Medulla oblongata (tissue), 1 donor: ENCODE measurements around the gene GMDS.

Experiments
- DNase-seq: peaks from one replicate; pipeline ENCODE4 v3.0.0-alpha.2; 2015; ENCODE audit errors: extremely low spot score

GMDS gene

DNA sequence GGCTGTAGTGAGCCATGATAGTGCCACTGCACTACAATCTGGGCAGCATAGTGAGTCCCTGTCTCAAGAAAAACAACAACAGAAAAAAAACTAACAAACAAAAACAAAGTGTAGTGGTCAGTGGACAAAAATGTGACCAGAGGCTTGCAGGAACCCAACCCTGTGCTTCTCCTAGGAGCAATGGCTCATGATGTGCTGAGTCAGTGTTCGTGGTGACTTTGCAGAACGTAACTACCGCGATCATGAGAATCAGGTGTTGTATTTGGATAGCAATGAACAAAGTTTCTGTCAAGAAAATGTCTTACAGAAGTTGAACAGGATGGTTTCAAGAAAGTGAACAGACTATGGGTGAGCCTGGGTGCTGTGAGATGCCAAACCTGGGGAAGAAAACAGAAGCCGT, 654.2 kb downstream of the GMDS start:
- no peak for DNase-seq

DNA sequence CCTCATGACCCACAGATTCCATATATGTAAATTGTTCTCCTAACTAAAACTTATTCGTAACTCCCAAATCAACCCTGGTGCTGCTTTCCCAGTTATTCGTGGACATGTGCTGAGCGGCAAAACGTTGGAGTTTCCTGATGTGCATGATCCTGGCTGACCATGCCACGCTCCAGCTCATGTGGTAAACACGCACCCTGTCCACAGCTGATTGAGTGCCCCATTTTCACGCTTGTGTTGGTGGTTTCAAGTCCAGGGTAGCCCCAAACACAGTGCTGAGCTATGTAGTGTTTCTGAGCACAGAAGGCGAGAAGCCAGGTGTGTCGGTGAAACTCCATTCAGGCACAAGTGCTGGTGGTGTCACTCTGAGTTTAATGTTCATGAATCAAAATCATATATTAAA, 654.8 kb downstream of the GMDS start:
- no peak for DNase-seq

DNA sequence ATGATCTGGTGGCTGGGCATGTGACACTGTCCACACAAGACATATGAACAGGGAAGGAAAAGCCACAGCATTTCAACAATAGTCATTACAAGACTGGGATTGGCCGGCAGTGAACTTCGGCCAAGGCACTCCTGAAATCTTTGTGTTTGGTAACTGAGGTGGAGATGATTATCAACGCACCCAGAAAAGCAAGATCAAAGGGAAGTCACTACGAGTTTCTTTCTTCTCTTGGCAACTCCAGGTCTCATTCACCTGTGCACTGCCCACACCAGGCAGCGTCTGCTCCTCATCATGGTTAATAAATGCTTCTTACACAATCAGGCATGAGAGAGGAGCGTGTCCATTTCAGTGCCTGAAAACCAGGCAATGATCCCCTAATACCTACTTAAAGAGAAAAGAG, 656.2 kb downstream of the GMDS start:
- no peak for DNase-seq

DNA sequence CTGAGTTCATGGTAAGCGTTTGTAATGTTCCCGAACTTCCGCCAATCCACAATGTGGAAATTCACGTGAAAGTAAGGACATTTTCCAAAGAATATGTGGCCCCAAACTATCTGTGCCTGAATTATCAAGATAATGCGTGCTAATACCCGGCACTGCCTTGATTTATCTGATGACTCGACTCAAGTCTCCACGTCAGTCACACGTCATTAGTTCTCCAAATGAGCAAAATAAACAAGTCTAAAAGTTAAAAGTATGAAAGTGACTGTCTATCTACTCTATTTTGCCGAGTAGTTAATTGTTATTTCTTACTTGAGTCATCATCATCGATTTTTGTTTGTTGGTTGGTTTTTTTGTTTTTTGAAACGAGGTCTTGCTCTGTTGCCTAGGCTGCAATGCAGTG, 657.4 kb downstream of the GMDS start:
- DNase-seq, result no peak

DNA sequence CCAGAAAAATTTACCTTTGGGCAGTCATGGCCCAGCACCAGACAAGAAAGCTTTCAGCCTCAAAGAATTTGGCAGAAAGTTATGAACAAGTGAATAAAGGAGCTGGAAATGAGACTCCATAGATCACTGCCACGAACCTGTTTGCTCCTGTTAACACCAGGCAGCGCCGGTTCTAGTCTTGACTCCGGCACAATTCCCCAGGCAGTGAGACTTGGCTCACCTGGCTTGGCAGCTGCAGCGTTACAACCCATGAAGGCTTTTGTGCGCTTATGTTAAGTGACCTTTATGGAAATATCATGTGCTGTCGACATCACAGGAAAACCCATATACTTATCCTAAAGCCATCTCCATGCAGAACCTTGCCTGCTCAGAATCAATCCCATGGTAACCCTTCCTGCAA, 657.9 kb downstream of the GMDS start:
- no peak for DNase-seq

DNA sequence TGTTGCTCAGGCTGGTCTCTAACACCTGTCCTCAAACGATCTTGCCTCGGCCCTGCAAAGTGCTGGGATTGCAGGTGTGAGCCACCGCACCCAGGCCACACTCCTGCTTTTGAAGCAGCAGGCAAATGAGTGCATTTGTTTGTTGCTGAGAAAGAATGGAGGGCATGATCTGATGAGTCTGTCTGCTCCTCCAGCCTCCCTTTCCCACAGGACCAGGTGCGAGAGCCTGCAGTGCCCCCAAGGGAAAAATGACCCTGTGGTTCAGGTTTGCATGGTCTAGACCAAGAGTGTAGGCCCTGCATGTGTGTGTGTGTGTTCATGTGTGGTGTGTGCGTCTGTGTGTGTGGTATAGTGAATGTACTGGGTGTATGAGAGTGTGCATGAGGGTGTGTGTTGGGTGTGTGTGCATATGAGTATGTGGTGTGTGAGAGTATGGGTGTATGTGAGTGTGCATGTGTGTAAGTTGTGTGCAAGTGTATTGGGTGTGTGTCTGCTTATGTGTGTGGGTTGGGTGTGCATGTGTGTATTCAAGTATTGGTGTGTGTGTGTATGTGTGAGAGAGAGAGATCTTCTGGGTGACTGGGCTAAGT, 658.4 kb downstream of the GMDS start:
- DNase-seq, result no peak

DNA sequence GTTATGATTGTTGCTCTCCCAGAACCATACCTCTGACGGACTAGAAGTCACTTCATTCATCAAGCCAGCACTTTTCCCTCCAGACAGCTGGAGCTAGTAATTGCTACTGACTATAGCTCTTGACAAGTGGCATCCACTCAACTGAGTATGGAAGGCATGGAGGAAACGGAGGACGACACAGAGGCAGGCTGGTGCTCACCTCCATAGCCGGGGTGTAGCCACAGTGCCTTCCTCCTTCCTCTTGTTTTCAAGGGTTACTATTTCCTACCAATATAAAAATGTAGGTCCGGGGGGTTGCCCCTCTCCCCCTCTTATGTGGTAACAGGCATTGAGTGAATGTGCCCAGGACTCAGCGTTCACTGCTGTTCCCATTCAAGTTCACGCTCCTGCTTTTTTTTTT, 659.1 kb downstream of the GMDS start:
- DNase-seq, result no peak

DNA sequence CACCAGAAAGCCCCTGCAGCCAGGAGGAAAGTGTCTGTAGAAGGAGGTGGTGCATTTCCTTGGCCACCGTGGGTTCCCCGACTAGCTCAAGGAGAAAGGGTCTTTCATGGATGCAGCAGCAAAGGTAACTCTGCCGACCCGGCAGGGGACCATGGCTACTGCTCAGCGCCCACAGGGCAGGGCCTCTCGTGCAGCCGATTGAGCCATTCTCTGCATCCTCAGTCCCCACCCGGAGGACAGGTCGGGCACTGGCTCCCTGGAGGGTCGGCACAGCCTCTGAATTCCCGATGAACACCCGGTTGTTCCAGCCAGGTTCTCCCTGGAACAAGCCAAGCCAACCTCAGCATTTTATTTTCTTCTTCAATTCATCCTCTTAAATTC, 659.7 kb downstream of the GMDS start:
- no peak for DNase-seq

DNA sequence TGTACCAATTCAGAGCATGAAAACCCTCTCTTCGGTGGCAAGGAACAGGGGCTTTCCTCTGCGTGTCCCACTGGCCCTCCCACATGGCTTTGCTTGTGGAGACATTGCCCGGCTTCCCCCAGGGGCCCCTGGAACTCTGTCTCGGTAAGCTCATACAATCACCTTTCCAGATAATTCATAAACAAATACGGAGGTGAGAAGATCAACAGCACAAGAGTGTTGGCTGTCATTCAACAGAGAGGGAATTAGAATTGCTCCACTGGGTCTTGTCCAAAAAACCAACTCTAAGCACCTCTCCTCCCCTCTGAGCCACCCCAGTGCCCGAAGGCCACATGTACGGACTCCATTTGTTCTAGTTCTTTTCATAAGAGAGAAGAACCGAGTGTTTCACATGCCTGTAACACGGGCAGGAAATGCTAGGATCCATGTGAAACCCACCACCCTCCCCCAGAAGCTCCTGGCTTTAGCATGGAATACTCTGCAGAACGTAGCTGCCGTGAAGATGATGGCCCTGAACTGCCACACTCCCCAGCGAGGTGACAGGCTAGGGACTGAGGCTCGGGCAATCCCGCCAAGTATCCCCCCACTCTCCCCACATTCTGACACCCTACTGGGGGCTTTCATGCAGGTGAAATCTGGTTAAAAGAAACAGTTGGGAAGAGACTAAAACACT, 660.3 kb downstream of the GMDS start:
- DNase-seq, result no peak

DNA sequence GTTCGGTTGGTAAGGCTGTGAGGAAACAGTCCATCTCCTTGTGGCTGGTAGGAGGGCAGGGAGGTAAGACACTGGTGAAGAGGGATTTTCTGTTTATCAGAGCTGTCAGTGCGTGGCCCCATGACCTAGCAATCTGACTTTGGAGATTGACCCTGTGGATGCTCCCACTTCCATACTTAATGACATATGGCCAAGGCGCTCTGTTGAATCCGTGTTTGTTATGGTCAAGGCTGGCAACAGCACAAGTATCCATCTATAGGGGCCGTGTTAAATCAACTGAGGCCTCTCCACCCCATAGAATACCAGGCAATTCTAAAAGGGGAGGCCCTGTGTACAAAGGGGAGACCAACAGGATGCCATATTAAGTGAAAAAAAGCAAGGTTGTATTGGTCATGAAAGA, 661.3 kb downstream of the GMDS start:
- no peak for DNase-seq

DNA sequence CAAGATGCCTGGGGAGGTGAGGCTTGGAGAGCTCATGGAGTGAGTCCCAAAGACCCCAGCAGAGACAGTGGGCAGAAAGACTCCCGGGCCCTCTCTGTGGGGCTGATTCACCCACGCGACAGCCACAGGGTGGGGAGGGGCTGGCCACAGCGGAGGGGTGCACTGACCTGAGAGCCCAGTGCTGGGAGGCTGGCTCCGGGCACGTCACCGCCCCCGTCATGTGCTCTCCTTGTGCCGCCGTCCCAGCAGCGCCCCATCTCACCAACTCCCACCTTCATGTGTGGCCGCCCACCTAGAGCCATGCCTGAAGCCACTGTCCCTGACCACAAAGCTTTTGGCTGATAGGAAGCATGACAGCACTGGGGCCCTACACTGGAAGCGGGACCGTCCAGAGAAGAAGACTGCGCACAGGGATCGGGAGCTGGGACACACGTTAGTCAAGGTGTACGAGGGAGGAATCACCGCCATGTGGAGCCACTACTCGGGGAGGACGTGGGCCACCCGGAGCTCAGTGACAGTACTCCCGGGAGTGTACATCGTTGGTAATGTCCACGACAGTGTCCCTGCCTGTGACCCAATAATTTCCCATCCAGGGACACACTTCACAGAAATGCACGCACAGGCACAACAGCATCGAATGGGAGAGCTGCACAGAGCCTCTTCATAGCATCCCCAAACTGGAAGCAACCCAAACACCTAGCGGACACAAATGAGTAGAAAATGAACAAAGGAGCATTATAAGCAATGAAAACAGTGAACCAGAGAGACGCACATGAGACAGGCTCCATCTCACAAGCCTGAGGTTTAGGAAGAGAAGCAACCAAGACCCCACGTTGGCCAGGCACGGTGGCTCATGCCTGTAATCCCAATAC, 664.0 kb downstream of the GMDS start:
- DNase-seq, result peak; percentile 66

DNA sequence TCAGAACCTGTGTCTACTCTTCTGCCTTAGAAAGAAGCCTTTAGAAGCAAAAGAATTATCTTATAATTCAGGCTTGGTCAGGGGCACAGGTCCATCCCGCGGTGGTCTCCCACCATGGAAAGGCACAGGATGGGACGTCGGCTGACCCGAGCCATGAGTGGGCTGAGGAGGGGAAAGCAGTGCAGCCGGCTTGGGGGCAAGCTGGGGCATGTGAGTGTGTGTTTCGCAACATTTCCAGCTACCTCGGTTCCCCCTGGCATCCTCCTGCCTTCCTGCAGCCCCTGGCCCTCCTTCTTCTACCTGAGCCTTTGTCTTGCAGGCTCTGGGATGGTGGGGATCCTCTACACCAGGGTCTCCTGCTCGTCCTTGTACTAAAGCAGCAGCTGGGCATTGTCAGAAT, 664.8 kb downstream of the GMDS start:
- no peak for DNase-seq

DNA sequence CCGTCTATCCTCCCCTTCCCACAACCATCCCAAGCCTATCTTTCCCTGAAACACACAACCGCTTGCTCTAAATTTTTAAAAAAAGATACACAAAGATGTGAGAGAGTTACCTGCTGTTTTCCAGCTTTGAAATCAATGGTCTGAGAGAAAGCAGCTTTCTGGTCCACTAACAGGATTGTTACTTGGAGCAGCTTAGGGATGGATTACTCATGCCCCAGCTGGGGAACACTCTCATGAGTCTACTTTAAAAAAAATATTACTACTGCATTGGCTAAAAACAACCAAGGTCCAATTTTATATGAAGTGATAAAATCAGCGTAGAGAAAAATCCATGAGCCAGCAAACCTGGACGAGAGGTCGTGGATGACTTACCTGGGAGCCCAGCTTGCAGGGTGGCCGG, 665.3 kb downstream of the GMDS start:
- no peak for DNase-seq

DNA sequence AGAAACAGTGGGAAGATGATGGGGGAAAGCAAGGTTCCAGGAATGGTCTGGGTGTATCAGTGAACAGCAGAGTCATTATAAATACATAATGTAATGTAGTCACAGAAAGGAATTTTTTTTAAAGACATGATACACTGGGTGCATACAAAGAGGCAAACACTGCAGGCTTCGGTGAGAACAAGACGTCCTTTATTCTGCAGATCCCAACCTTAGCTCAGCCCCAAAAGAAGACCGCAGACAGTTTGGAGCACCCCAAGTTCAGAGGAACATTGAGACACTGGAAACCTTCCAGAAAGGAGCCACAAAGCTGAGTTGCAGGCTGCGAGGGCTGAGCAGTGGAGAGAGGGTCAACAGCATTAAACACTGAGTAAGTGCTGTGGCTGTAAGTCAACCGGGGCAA, 666.3 kb downstream of the GMDS start:
- no peak for DNase-seq

DNA sequence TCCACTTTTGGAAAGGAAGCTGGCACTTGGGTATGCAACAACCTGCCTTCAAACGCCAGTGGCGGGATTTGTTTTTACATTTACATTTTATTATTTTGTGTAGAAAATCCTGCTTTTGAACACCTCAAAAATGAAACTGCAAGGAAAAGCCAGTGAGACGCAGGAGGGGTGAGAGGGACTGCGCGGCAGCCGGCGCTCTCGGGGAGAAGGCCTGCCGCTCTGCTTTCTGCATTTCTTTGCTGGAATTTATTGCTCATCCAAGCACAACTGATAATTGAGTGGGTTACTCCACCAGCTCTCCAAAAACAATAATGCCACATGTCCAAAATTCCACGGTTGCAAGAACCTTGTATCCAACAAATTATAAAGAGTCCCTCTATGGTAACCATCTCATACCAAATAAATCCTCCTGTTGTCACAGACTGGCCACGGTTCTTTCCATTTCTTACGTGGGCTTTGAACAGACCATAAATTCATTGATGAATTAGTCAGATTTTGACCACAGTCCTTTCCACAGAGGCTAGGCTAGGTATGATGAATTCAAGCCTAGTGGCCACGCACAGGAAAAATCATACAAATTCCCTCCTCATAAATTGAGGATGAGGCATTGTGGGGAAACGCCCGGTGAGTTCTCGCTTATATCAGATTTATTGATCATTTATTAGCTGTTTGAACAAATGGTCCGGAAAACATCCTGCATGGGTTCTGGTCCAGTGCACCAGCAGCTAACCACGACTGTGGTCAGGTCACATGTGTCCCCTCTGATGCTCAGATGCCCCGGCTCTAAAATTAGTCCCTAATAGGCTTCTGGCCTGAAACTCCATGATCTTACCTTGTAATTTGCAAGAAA, 667.3 kb downstream of the GMDS start:
- no peak for DNase-seq

DNA sequence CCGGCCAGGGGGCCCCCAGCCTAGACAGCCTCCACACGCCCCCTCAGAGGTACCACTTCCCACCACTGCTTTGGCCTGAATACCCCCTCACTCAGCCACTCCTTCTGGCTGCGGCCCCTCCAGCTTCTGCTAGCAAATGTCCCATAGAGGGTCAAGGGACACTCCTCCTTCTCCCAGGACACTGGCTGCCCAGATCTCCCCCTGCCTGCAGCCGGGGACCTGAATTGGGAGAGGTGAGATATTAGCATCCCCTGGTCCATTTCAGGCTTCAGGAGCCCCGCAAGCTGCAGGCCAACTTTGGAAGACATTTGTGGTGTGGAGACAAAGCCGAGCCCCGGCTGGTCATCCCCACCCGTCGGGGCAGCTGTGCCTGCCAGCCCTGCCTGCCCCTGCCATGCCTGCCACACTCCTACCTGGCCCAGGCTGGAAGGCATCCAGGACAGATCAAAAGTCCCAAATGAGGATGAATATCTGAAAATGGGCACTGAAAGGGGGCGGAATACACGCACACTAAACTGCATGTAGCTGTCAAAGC, 668.2 kb downstream of the GMDS start:
- DNase-seq, result no peak

DNA sequence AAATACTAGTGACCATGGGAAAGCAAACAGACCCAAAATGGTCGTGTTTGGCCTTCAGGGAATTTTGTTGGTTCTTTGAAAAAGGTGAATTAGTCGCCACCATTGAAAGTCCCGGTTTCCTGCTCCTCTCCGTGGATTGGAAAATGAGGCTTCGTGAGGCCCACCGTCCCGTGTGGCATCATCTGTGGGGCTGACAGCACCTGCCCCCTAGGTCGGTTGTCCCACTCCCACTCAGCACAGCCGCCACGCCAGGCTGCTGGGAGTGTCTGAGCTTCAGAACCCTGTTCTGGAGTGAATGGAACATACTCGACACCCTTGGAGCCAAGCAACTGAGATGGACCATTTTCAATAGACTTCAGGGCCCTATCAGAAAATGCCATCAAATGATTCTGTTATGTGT, 668.7 kb downstream of the GMDS start:
- DNase-seq, result no peak

DNA sequence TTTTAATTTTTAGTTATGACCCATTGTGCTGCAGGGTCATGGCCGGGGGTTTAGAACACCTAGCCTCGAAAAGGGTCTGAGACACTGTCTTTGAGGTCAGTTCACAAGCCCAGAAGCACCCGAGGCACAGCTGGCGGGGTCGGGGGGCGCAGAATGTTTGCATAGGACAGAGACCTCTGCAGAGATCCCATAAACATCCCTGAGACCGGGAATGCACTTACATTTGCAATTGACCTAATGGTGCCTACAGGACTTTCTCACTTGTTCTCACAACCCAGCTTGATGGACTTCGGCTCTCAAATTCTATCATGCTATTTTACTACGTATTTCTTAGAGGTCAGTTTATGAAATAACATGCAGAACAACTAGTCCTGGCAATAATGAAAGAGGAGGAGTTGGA, 669.2 kb downstream of the GMDS start:
- DNase-seq, result no peak

DNA sequence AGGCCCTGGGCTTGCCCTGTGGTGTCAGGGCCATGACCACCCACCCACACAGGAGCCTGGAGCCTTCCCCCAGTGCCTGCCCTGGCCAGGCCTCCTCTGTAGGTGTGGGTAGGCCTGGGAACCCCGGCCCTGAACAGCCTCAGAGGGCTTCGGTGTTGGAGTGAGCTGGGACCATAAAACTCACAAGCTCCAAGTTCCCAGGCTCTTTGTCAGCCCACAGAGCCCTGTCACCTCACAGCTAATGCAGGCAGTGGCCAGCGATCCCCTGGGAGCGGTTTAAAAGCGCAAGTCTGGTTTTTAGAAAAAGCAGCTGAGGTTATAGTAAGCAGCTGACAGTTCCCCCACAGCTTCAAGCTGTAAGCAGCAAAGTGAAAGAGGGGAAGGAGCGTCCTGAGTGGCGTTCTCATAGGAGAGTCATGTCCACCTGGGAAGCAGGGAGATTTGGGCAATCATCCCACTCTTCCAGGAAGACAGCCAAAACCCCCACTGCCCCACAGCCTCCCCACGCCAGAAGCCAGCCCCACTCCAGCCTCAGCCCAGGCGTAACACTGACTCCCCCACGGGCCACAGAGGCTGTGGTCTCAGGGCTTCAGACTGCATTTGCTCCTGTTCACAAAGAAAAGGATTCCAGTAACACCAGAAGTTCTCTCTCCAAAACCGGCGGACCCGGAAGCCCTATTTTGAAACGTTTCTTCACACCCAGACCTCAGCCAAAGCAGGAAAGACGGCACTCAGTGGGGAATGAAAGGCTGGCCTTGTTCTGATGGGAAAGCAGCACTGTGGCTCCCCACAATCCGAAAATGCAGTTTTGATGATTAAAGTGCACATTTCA, 670.0 kb downstream of the GMDS start:
- peak; percentile 50 for DNase-seq

DNA sequence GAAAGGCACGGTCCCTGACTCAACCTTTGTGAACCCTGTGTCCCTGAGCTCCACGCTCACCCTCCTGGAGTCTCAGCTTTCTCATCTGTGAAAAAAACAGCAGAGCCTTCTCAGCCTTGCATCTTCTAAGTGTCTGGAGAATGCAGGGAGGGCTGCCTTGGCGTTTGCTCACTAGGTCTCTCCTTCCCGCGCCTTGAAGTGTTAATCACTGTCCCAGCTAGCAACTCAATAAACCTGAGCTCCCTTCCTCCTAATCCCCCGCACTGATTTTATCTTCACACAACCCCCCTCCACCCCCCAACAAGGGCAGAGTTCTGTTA, 670.6 kb downstream of the GMDS start:
- DNase-seq, result no peak

DNA sequence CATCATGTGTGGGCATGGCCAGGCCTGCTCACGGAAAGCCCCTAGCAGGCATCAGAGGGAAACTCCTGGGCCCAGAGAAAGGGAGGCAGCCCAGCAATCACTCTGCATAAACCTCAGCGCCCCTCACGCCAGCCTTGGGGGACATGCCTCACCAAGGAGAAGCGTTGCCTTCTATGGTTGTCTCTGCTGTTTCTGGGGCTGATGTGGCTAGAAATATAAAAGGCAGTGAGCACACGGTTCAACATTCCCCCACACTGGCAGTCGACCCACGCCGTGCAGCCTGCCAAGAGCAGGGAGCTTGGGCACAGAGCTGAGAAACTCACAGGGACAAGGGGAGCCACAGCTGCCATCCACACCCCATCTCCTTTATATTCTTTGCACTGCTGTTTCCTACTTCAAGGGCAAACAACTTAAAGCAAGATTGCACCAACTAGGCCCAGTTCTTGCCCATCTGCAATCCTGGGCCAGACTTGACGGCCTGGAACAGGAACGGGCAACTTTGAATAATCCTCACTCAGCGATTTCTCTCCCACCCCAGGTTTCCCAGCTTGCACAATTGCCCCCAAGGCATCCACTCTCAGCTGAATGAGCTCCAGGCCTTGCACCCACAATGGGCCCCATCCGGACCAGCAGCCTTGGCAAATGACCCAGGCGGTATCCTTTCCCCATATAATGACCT, 671.2 kb downstream of the GMDS start:
- DNase-seq, result peak; percentile 75
